ENCODE measurements around the gene CALHM5.

DNA sequence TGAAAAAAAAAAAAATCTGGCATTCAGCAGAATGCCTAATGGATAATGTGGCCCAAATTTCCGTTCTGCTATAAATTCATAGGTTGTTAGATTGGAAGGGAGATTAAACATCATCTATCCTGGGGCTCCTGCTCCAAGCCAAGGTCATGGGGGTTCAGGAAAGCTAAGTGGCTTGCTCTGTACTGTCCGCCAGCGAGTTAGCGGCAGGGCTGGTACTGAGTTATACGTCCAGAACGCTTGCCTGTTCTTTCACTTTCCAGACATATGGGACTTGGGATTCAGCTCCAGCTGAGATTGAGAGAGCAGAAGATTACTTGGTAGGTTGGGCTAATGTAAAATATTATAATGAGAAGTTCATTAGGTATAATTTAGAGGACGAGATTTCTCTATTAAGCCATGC lies 60.7 kb downstream of the CALHM5 start:
- TF ChIP-seq, protein P1, sequence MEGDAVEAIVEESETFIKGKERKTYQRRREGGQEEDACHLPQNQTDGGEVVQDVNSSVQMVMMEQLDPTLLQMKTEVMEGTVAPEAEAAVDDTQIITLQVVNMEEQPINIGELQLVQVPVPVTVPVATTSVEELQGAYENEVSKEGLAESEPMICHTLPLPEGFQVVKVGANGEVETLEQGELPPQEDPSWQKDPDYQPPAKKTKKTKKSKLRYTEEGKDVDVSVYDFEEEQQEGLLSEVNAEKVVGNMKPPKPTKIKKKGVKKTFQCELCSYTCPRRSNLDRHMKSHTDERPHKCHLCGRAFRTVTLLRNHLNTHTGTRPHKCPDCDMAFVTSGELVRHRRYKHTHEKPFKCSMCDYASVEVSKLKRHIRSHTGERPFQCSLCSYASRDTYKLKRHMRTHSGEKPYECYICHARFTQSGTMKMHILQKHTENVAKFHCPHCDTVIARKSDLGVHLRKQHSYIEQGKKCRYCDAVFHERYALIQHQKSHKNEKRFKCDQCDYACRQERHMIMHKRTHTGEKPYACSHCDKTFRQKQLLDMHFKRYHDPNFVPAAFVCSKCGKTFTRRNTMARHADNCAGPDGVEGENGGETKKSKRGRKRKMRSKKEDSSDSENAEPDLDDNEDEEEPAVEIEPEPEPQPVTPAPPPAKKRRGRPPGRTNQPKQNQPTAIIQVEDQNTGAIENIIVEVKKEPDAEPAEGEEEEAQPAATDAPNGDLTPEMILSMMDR (IDR thresholded peaks at IDR 0.05): no peak
- TF ChIP-seq POLR2A (IDR thresholded peaks at IDR 0.05): no peak
- no peak for TF ChIP-seq POLR2AphosphoS5 (IDR thresholded peaks at IDR 0.05)
